Esophagus squamous epithelium (tissue), 5 donors: ENCODE data around the gene FAM228B. TPM values are rescaled to one million over a fixed set of nuclear protein-coding genes. Genes with fewer than 3 reads are reported as not detected.

Source experiments
- DNase-seq: peaks from one replicate; lab custom pipeline; 2025; lab: John Stamatoyannopoulos, UW
- H3K27ac ChIP-seq, 4 donors: fragments of 200-600 bp; sonication (generic); one replicate each; pipeline ENCODE4 v1.5.1; 2016 to 2019; ENCODE audit warnings: mild to moderate bottlenecking in 1 of 4
- H3K27me3 ChIP-seq, 4 donors: fragments of 200-600 bp; sonication (generic); 1 replicate in 3 of 4; 2 replicates in 1 of 4; pipeline versions ENCODE4 v1.5.1 to v1.6.0; 2017 to 2021; ENCODE audit warnings: antibody characterized with exemption in 1 of 4
- H3K36me3 ChIP-seq, 3 donors: fragments of 200-600 bp; sonication (generic); one replicate each; pipeline ENCODE4 v1.5.1; 2016 to 2019
- H3K4me1 ChIP-seq, 3 donors: fragments of 200-600 bp; sonication (generic); one replicate each; pipeline ENCODE4 v1.5.1; 2017 to 2019
- H3K4me3 ChIP-seq, 4 donors: fragments of 200-600 bp; sonication (generic); 1 replicate in 3 of 4; 2 replicates in 1 of 4; pipeline ENCODE4 v1.5.1; 2016 to 2019; ENCODE audit warnings: mild to moderate bottlenecking in 2 of 4, moderate library complexity in 1 of 4
- H3K9me3 ChIP-seq, 3 donors: fragments of 200-600 bp; sonication (generic); one replicate each; pipeline ENCODE4 v1.5.1; 2016 to 2019
- POLR2A ChIP-seq, 4 donors: fragments of 450-650 bp; IDR thresholded peaks; one replicate each; pipeline ENCODE4 v1.6.1; 2017; ENCODE audit warnings: antibody characterized with exemption in 4 of 4, mild to moderate bottlenecking in 4 of 4, moderate library complexity in 3 of 4
- WGBS, 2 donors: methylation state at CpG; one replicate each; pipeline ENCODE4 v1.1.5; 2018; 5-methylcytosine and 5-hydroxymethylcytosine counted together
- intact Hi-C: fragments of 100-400 bp; cut with DNase I; formaldehyde crosslinking; loops from one replicate; pipeline ENCODE4 v1.15.0; 2022
- total RNA-seq, 4 donors: library from RNA; depleted of rRNA; stranded (reverse); fragments of >200 nt; gene quantifications; one replicate each; pipeline ENCODE4 v1.1.0, GENCODE V29; 2016
- TF ChIP-seq, protein P1 (sequence below), 6 experiments: fragments of 450-650 bp in 4 of 6; fragments of 200-600 bp in 2 of 6; sonication (generic) in 2 of 6; IDR thresholded peaks; one replicate each; pipeline ENCODE4 v1.5.1; 2016 to 2019; ENCODE audit warnings: antibody characterized with exemption in 6 of 6, mild to moderate bottlenecking in 4 of 6, moderate library complexity in 4 of 6
- donor health status: DM: yes; HTN: yes; CAD: no.

The FAM228B gene
- total RNA-seq, 4 donors from 2014 or later = 0.87 to 16.4 (median 8.4) TPM

DNA sequence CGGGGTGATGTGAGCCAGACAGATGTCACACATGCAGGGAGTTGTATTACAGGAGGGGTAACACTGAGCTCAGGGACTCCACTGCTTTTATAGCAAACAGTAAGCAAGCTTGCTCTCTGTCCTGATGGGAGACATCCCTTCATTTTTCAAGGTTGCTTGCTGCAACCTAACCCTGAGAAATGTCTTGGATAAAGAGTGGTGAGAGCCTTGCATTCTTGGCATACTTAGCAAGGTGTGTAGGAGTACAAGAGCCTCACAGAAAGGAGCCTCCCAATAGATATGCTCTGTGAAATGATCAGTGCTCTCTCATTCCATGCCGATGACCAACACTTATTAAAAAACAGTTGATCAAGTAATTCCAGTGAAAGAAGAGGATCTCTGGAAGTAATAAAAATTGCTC is 8.2 kb upstream of the FAM228B start:
- H3K36me3 ChIP-seq = peaks cover 0 to 5% (median 0%) of the 10 kb centered on the region in 3 donors
- H3K4me3 ChIP-seq = no peak overlapping the region
- TF ChIP-seq, protein P1, sequence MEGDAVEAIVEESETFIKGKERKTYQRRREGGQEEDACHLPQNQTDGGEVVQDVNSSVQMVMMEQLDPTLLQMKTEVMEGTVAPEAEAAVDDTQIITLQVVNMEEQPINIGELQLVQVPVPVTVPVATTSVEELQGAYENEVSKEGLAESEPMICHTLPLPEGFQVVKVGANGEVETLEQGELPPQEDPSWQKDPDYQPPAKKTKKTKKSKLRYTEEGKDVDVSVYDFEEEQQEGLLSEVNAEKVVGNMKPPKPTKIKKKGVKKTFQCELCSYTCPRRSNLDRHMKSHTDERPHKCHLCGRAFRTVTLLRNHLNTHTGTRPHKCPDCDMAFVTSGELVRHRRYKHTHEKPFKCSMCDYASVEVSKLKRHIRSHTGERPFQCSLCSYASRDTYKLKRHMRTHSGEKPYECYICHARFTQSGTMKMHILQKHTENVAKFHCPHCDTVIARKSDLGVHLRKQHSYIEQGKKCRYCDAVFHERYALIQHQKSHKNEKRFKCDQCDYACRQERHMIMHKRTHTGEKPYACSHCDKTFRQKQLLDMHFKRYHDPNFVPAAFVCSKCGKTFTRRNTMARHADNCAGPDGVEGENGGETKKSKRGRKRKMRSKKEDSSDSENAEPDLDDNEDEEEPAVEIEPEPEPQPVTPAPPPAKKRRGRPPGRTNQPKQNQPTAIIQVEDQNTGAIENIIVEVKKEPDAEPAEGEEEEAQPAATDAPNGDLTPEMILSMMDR (IDR thresholded peaks at IDR 0.05) = no peak
- TF ChIP-seq POLR2A (IDR thresholded peaks at IDR 0.05) = no peak
- H3K4me1 ChIP-seq = no peaks in the 10 kb centered on the region
- intact Hi-C loops = no loop called here
- H3K9me3 ChIP-seq = no peaks in the 10 kb centered on the region
- 93 to 94% methylated on average over 1 of the region's 2 CpGs for WGBS, 2 donors
- no peak for DNase-seq
- no peaks in the 10 kb centered on the region for H3K27me3 ChIP-seq
- H3K27ac ChIP-seq = no peak overlapping the region

DNA sequence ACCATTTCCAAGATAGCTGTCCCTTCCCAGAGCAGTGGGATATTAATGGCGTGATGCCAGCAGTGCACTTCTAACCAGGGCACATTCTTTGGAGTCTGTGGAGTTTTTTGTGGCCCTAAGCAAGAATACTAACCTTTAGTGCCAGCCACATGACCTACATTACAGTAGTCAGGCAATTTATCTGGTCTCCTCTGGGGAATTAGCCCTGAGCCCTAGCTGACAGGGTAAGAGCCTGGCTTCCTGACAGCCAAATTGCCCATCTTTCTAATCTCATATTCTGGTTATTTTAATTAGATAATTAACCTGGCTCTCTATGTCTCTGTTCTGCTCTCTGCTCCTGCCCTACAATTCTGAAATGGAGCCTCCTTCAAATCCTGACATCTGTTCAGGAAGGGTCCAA is 5.4 kb upstream of the FAM228B start:
- TF ChIP-seq, protein P1 (IDR thresholded peaks at IDR 0.05) = no peak
- TF ChIP-seq POLR2A (IDR thresholded peaks at IDR 0.05) = no peak
- 58 to 64% methylated on average over 1 of the region's 1 CpG for WGBS, 2 donors
- no peak overlapping the region for H3K27ac ChIP-seq
- H3K4me3 ChIP-seq = no peak overlapping the region
- no peaks in the 10 kb centered on the region for H3K27me3 ChIP-seq
- no peaks in the 10 kb centered on the region for H3K9me3 ChIP-seq
- DNase-seq = no peak
- peaks cover 0 to 13% (median 6%) of the 10 kb centered on the region in 3 donors for H3K4me1 ChIP-seq
- H3K36me3 ChIP-seq = peaks cover 0 to 5% (median 0%) of the 10 kb centered on the region in 3 donors
- intact Hi-C loops = no loop called here

DNA sequence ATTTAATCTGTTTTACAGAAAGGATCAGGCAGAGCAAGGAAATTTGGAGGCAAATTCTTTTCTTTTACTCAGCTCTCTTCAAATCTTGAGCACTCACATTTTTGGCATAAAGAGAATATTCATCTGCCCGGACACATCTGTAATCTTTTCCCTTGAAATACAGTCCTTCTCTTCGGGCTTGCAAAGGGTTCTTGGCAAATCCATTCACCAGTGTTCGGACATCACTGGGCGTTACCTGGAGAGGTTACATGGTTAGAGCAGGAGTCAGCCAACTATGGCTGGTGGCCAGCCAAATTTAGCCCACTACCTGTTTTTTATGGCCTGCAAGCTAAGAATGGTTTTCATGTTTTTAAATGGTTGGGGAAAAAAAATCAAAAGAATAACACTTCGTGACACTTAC is 2.2 kb upstream of the FAM228B start:
- WGBS, 2 donors = 61 to 64% methylated on average over 5 of the region's 5 CpGs
- peaks cover 0 to 29% (median 14%) of the 10 kb centered on the region in 3 donors for H3K4me1 ChIP-seq
- no peak for DNase-seq
- no peak overlapping the region for H3K4me3 ChIP-seq
- no peak for TF ChIP-seq POLR2A (IDR thresholded peaks at IDR 0.05)
- TF ChIP-seq, protein P1 (IDR thresholded peaks at IDR 0.05) = no peak
- no peaks in the 10 kb centered on the region for H3K36me3 ChIP-seq
- no peaks in the 10 kb centered on the region for H3K9me3 ChIP-seq
- H3K27ac ChIP-seq = no peak overlapping the region
- intact Hi-C loops = no loop called here
- no peaks in the 10 kb centered on the region for H3K27me3 ChIP-seq

DNA sequence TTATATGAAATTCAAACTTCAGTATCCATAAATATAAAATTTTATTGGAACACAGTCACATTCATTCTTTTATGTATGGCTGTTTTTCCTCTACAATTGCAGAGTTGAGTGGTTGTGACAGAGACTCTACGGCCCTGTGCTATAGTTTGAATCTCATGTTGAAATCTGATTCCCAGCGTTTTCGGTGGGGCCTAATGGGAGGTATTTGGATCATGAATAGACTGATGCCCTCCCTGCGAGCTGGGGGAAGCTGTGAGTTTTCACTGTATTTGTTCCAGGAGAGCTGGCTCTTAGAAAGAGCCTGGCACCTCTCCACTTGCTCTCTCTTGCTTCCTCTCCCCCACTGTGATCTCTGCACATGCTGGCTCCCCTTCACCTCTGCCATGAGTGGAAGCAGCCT is 1.8 kb upstream of the FAM228B start:
- DNase-seq = no peak
- intact Hi-C loops = no loop called here
- H3K27me3 ChIP-seq = no peaks in the 10 kb centered on the region
- H3K9me3 ChIP-seq = no peaks in the 10 kb centered on the region
- no peak overlapping the region for H3K4me3 ChIP-seq
- peak overlapping the region in 1 of 4 donors; percentile 86 for H3K27ac ChIP-seq
- peaks cover 0 to 32% (median 14%) of the 10 kb centered on the region in 3 donors for H3K4me1 ChIP-seq
- WGBS, 2 donors = 71 to 73% methylated on average over 4 of the region's 4 CpGs
- no peaks in the 10 kb centered on the region for H3K36me3 ChIP-seq
- TF ChIP-seq POLR2A (IDR thresholded peaks at IDR 0.05) = no peak
- TF ChIP-seq, protein P1 (IDR thresholded peaks at IDR 0.05) = no peak

DNA sequence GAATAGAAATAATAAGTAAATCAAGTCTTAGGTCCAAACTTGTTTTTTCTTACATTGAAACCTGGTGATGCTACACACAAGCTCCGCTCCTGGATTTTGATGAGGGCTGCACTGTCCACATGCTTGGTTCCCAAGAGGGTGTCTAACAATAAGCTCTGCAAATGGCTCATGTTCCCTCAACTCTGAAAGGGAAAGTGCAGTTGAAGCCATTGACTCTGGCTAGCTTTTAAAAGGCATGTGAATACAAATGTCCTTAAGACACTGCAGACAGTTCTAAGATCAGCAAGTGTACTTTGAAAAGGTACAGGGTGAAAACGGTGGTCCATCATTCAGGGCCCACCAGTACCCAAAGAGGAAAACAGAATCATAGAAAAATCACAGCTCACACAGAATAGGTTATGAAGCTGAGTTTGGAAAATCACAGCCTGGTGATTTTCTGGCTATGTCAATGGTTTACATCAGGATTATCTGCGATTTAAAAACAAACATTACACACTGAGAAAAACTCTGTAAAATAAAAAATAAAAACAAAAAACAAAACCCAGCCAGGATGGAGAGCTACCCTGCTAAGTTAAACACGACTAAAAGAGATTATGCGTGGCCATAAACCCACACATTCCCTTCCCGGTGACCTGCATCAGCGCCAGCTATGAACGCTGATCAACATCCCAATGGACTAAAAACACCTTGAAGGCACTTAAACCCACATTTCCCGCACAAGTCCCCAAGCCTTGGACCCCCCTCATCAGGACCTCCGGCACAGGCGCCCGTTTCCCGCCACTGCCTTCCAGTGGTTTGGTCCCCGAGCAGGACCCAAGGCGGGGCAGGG is 689 bp upstream of the FAM228B start:
- no peak for TF ChIP-seq POLR2A (IDR thresholded peaks at IDR 0.05)
- TF ChIP-seq, protein P1 (IDR thresholded peaks at IDR 0.05) = no peak
- peak overlapping the region; percentile 86 to 95 (median 92) for H3K27ac ChIP-seq
- H3K4me3 ChIP-seq = peak overlapping the region; percentile 67 to 90 (median 82)
- no peaks in the 10 kb centered on the region for H3K9me3 ChIP-seq
- intact Hi-C loops = no loop called here
- H3K27me3 ChIP-seq = no peaks in the 10 kb centered on the region
- no peaks in the 10 kb centered on the region for H3K36me3 ChIP-seq
- 11 to 15% methylated on average over 9 to 12 of the region's 15 CpGs for WGBS, 2 donors
- peaks cover 0 to 32% (median 14%) of the 10 kb centered on the region in 3 donors for H3K4me1 ChIP-seq
- no peak for DNase-seq
